K562 (cell line): ENCODE data around the gene CTSD. TPM values are rescaled to one million over a fixed set of nuclear protein-coding genes. Genes with fewer than 3 reads are reported as not detected.

Experiments used
- ESRRB ChIP-seq: fragments of 250-450 bp; sonication (Bioruptor Pico); IDR thresholded peaks from 2 replicates; pipeline ENCODE4 v1.5.0; 2020; ENCODE audit warnings: mild to moderate bottlenecking, moderate library complexity, borderline replicate concordance
- MYC ChIP-seq, 2 experiments: fragments of 250-450 bp in 1 of 2; sonication (Bioruptor Pico) in 1 of 2; IDR thresholded peaks; 2 replicates each; pipeline versions ENCODE4 v1.5.1 to v1.6.1; 2012 to 2021; ENCODE audit warnings: low read depth in 2 of 2, borderline replicate concordance in 1 of 2, improper control_type of control experiment in 1 of 2, low read length in 1 of 2, mild to moderate bottlenecking in 1 of 2, moderate library complexity in 1 of 2
- SMAD3 ChIP-seq: fragments of 450-650 bp; formaldehyde crosslinking; conservative IDR thresholded peaks from 2 replicates; pipeline ENCODE4 v1.4.0; 2020; ENCODE audit warnings: mild to moderate bottlenecking
- TBP ChIP-seq: optimal IDR thresholded peaks from 2 replicates; pipeline ENCODE3; 2011; ENCODE audit warnings: low read depth, low read length, improper control_type of control experiment
- ZBTB33 ChIP-seq: sonication (generic); formaldehyde crosslinking; IDR thresholded peaks from 2 replicates; pipeline ENCODE4 v1.8.1; 2023; ENCODE audit warnings: mild to moderate bottlenecking, missing genetic modification reagents
- ZNF184 ChIP-seq: sonication (generic); formaldehyde crosslinking; IDR thresholded peaks from 2 replicates; pipeline ENCODE4 v1.5.0; 2020; ENCODE audit warnings: missing genetic modification reagents
- ZNF551 ChIP-seq: fragments of 250-450 bp; sonication (Bioruptor Pico); IDR thresholded peaks from 2 replicates; pipeline ENCODE4 v1.5.0; 2021; ENCODE audit warnings: mild to moderate bottlenecking, moderate library complexity
- ZNF644 ChIP-seq: fragments of 200-800 bp; sonication (Bioruptor generic); IDR thresholded peaks from 2 replicates; pipeline ENCODE4 v1.6.1; 2016; ENCODE audit warnings: low read depth, missing genetic modification characterization, missing compliant biosample characterization
- polyA plus RNA-seq, 8 experiments: library from polyadenylated mRNA; depleted of rRNA in 4 of 8; stranded (reverse) in 5 of 8; unstranded in 3 of 8; fragments of >200 nt; fragmentation: Nextera tagmentation in 2 of 8; fragmentation: Illumina TruSeq in 1 of 8; extraction: Ambion mirVana in 2 of 8; extraction: Trizol in 1 of 8; gene quantifications; 2 replicates each; pipeline versions ENCODE4 v1.2.1 to v1.2.3, GENCODE V29; 2011 to 2014; ENCODE audit warnings: inconsistent platforms in 1 of 8, missing spikeins in 1 of 8
- total RNA-seq, 7 experiments: library from RNA; depleted of rRNA in 6 of 7; stranded (reverse); fragments of >200 nt in 6 of 7; fragmentation: Illumina TruSeq in 2 of 7; extraction: Trizol in 2 of 7; gene quantifications; 2 replicates each; pipeline versions ENCODE4 v1.2.1 to v1.2.3, GENCODE V29; 2011 to 2021; ENCODE audit warnings: low replicate concordance in 1 of 7
- TF ChIP-seq, protein P1 (sequence below): fragments of 250-450 bp; sonication (Bioruptor Pico); IDR thresholded peaks from 2 replicates; pipeline ENCODE4 v1.4.0; 2020

The CTSD gene
- total and polyA plus RNA-seq, 9 of the 15 experiments (the other 6 are each of a cell fraction or from before 2014, with no cell fraction given) = 1.0 to 112 (median 40.9) TPM

GRCh38 chr11:1748636-1749394, 14.9 kb downstream of the CTSD start (continued):
- TF ChIP-seq ZBTB33 = no peak
- no peak for TF ChIP-seq ZNF551 (CRISPR knock-in tag)
- no peak for TF ChIP-seq MYC (IDR thresholded peaks at IDR 0.05; ENCODE audit: low read depth, low read length)
- TF ChIP-seq MYC (CRISPR knock-in tag; IDR thresholded peaks at IDR 0.05; ENCODE audit: borderline replicate concordance, low read depth) = no peak
- TF ChIP-seq SMAD3 = no peak
- TF ChIP-seq, protein P1, sequence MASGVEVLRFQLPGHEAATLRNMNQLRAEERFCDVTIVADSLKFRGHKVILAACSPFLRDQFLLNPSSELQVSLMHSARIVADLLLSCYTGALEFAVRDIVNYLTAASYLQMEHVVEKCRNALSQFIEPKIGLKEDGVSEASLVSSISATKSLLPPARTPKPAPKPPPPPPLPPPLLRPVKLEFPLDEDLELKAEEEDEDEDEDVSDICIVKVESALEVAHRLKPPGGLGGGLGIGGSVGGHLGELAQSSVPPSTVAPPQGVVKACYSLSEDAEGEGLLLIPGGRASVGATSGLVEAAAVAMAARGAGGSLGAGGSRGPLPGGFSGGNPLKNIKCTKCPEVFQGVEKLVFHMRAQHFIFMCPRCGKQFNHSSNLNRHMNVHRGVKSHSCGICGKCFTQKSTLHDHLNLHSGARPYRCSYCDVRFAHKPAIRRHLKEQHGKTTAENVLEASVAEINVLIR (CRISPR knock-in tag) = no peak
- TF ChIP-seq ZNF184 = no peak
- TF ChIP-seq ESRRB (CRISPR knock-in tag) = no peak
- TF ChIP-seq TBP = no peak
- TF ChIP-seq ZNF644 (tag) = no peak
